K562 (cell line): Measurements from ENCODE around the gene CENPO. TPM values are rescaled to one million over a fixed set of nuclear protein-coding genes. Genes with fewer than 3 reads are reported as not detected.

ENCODE experiments used
- BCOR ChIP-seq: fragments of 450-650 bp; IDR thresholded peaks from 2 replicates; pipeline ENCODE4 v1.6.1; 2016
- KAT7 ChIP-seq: sonication (generic); formaldehyde crosslinking; IDR thresholded peaks from 2 replicates; pipeline ENCODE4 v1.8.0; 2022; ENCODE audit warnings: missing genetic modification reagents, mild to moderate bottlenecking, borderline replicate concordance
- KDM4B ChIP-seq, 2 experiments: fragments of 450-650 bp in 1 of 2; sonication (generic) in 1 of 2; IDR thresholded peaks; 2 replicates each; pipeline ENCODE4 v1.6.1; 2016 to 2017; ENCODE audit warnings: borderline replicate concordance in 2 of 2, antibody characterized with exemption in 1 of 2, low read depth in 1 of 2, mild to moderate bottlenecking in 1 of 2
- KLF10 ChIP-seq: fragments of 250-450 bp; sonication (Bioruptor Pico); IDR thresholded peaks from 2 replicates; pipeline ENCODE4 v1.6.1; 2021; ENCODE audit warnings: matching md5 sums
- OTX1 ChIP-seq: fragments of 450-650 bp; formaldehyde crosslinking; IDR thresholded peaks from 2 replicates; pipeline ENCODE4 v1.4.0; 2022; ENCODE audit warnings: mild to moderate bottlenecking
- polyA plus RNA-seq, 8 experiments: library from polyadenylated mRNA; depleted of rRNA in 4 of 8; stranded (reverse) in 5 of 8; unstranded in 3 of 8; fragments of >200 nt; fragmentation: Nextera tagmentation in 2 of 8; fragmentation: Illumina TruSeq in 1 of 8; extraction: Ambion mirVana in 2 of 8; extraction: Trizol in 1 of 8; gene quantifications; 2 replicates each; pipeline versions ENCODE4 v1.2.1 to v1.2.3, GENCODE V29; 2011 to 2014; ENCODE audit warnings: inconsistent platforms in 1 of 8, missing spikeins in 1 of 8
- total RNA-seq, 7 experiments: library from RNA; depleted of rRNA in 6 of 7; stranded (reverse); fragments of >200 nt in 6 of 7; fragmentation: Illumina TruSeq in 2 of 7; extraction: Trizol in 2 of 7; gene quantifications; 2 replicates each; pipeline versions ENCODE4 v1.2.1 to v1.2.3, GENCODE V29; 2011 to 2021; ENCODE audit warnings: low replicate concordance in 1 of 7
- TF ChIP-seq, protein P1 (sequence below), 2 experiments: fragments of 450-650 bp; formaldehyde crosslinking in 1 of 2; IDR thresholded peaks; 2 replicates each; pipeline versions ENCODE4 v1.4.0 to v1.6.1; 2014 to 2020; ENCODE audit warnings: mild to moderate bottlenecking in 2 of 2, borderline replicate concordance in 1 of 2, low read depth in 1 of 2
- TF ChIP-seq, protein P2 (sequence below): fragments of 200-800 bp; sonication (Bioruptor generic); IDR thresholded peaks from 2 replicates; pipeline ENCODE4 v1.6.1; 2017; ENCODE audit warnings: missing genetic modification characterization, missing compliant biosample characterization
- TF ChIP-seq, protein P3 (sequence below): fragments of 150-350 bp; conservative IDR thresholded peaks from 2 replicates; pipeline ENCODE4 v1.6.1; 2014; ENCODE audit warnings: low read length

The CENPO gene
- total and polyA plus RNA-seq, 9 of the 15 experiments (the other 6 are each of a cell fraction or from before 2014, with no cell fraction given): 30.6 to 59.4 (median 38.9) TPM

DNA sequence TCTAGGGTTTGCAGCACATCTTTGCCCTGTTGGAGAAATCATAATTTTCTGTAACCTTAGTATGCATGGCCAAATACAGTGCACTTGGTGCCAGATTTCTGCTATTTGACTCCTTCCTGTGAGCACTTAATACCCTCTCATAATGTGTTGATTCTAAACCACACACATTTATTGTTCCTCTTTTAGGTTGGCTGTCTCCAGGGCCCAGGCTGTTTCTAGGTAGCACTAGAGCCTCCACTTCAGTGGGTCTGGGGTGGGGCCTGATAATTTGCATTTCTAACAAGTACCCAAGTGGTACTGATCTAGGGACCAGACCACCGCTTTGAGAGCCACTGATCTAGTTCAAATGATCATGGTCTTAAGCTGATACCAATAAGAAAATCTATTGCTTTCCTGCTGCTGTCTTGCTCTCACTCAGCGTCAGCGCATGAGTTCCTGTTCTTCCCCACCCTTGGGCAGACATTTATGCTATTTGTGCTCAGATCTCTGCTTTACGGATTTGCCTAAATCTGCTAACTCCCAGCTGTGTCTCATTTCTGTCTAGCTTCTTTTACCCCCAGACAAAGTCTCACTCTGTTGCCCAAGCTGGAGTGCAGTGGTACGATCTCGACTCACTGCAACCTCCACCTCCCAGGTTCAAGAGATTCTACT, 7.4 kb upstream of the CENPO start (continued):
- TF ChIP-seq, protein P1, sequence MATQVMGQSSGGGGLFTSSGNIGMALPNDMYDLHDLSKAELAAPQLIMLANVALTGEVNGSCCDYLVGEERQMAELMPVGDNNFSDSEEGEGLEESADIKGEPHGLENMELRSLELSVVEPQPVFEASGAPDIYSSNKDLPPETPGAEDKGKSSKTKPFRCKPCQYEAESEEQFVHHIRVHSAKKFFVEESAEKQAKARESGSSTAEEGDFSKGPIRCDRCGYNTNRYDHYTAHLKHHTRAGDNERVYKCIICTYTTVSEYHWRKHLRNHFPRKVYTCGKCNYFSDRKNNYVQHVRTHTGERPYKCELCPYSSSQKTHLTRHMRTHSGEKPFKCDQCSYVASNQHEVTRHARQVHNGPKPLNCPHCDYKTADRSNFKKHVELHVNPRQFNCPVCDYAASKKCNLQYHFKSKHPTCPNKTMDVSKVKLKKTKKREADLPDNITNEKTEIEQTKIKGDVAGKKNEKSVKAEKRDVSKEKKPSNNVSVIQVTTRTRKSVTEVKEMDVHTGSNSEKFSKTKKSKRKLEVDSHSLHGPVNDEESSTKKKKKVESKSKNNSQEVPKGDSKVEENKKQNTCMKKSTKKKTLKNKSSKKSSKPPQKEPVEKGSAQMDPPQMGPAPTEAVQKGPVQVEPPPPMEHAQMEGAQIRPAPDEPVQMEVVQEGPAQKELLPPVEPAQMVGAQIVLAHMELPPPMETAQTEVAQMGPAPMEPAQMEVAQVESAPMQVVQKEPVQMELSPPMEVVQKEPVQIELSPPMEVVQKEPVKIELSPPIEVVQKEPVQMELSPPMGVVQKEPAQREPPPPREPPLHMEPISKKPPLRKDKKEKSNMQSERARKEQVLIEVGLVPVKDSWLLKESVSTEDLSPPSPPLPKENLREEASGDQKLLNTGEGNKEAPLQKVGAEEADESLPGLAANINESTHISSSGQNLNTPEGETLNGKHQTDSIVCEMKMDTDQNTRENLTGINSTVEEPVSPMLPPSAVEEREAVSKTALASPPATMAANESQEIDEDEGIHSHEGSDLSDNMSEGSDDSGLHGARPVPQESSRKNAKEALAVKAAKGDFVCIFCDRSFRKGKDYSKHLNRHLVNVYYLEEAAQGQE (IDR thresholded peaks at IDR 0.05; ENCODE audit: borderline replicate concordance): no peak
- TF ChIP-seq, protein P1 (CRISPR knock-in tag; IDR thresholded peaks at IDR 0.05; ENCODE audit: low read depth): no peak
- TF ChIP-seq OTX1 (CRISPR knock-in tag): no peak
- TF ChIP-seq, protein P2, sequence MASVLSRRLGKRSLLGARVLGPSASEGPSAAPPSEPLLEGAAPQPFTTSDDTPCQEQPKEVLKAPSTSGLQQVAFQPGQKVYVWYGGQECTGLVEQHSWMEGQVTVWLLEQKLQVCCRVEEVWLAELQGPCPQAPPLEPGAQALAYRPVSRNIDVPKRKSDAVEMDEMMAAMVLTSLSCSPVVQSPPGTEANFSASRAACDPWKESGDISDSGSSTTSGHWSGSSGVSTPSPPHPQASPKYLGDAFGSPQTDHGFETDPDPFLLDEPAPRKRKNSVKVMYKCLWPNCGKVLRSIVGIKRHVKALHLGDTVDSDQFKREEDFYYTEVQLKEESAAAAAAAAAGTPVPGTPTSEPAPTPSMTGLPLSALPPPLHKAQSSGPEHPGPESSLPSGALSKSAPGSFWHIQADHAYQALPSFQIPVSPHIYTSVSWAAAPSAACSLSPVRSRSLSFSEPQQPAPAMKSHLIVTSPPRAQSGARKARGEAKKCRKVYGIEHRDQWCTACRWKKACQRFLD: no peak
- no peak for TF ChIP-seq BCOR
- TF ChIP-seq, protein P3, sequence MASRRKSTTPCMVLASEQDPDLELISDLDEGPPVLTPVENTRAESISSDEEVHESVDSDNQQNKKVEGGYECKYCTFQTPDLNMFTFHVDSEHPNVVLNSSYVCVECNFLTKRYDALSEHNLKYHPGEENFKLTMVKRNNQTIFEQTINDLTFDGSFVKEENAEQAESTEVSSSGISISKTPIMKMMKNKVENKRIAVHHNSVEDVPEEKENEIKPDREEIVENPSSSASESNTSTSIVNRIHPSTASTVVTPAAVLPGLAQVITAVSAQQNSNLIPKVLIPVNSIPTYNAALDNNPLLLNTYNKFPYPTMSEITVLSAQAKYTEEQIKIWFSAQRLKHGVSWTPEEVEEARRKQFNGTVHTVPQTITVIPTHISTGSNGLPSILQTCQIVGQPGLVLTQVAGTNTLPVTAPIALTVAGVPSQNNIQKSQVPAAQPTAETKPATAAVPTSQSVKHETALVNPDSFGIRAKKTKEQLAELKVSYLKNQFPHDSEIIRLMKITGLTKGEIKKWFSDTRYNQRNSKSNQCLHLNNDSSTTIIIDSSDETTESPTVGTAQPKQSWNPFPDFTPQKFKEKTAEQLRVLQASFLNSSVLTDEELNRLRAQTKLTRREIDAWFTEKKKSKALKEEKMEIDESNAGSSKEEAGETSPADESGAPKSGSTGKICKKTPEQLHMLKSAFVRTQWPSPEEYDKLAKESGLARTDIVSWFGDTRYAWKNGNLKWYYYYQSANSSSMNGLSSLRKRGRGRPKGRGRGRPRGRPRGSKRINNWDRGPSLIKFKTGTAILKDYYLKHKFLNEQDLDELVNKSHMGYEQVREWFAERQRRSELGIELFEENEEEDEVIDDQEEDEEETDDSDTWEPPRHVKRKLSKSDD: no peak
- no peak for TF ChIP-seq KDM4B (IDR thresholded peaks at IDR 0.05; ENCODE audit: borderline replicate concordance in 2 of 2, low read depth in 1 of 2)
- TF ChIP-seq KAT7 (CRISPR knock-in tag): no peak
- no peak for TF ChIP-seq KLF10 (CRISPR knock-in tag)
